Measurements from ENCODE around the gene CARTPT.

Gene CARTPT

GRCh38 chr5:71684309-71684708, 34.8 kb upstream of the CARTPT start:
- TF ChIP-seq CTCF (IDR thresholded peaks at IDR 0.05; ENCODE audit: low read depth, low read length): no peak
- H3K9me3 ChIP-seq (ENCODE audit: severe bottlenecking): no peaks in the 10 kb centered on the region
- no peak overlapping the region for H3K27ac ChIP-seq
- H3K27me3 ChIP-seq (ENCODE audit: insufficient read depth, low read depth, severe bottlenecking): no peaks in the 10 kb centered on the region
- no peak overlapping the region for H3K4me3 ChIP-seq (ENCODE audit: low read depth, low read length)
- no peak for DNase-seq
- no peaks in the 10 kb centered on the region for H3K36me3 ChIP-seq

GRCh38 chr5:71693828-71694427, 25.1 kb upstream of the CARTPT start:
- Histone ChIP-seq H3K27ac (no peak overlapping the region), H3K4me3 (ENCODE audit: low read depth, low read length) (no peak overlapping the region), H3K27me3 (ENCODE audit: insufficient read depth, low read depth, severe bottlenecking) (no peaks in the 10 kb centered on the region), H3K36me3 (no peaks in the 10 kb centered on the region), H3K9me3 (ENCODE audit: severe bottlenecking) (no peaks in the 10 kb centered on the region)
- DNase-seq: no peak
- no peak for TF ChIP-seq CTCF (IDR thresholded peaks at IDR 0.05; ENCODE audit: low read depth, low read length)

GRCh38 chr5:71695071-71695470, 24.0 kb upstream of the CARTPT start:
- H3K27me3 ChIP-seq (ENCODE audit: insufficient read depth, low read depth, severe bottlenecking): no peaks in the 10 kb centered on the region
- no peaks in the 10 kb centered on the region for H3K9me3 ChIP-seq (ENCODE audit: severe bottlenecking)
- TF ChIP-seq CTCF (IDR thresholded peaks at IDR 0.05; ENCODE audit: low read depth, low read length): no peak
- no peak overlapping the region for H3K4me3 ChIP-seq (ENCODE audit: low read depth, low read length)
- H3K36me3 ChIP-seq: no peaks in the 10 kb centered on the region
- DNase-seq: no peak
- no peak overlapping the region for H3K27ac ChIP-seq

- no peak for TF ChIP-seq CTCF (IDR thresholded peaks at IDR 0.05; ENCODE audit: low read depth, low read length)
- H3K9me3 ChIP-seq (ENCODE audit: severe bottlenecking): no peaks in the 10 kb centered on the region
- no peak for DNase-seq
- no peaks in the 10 kb centered on the region for H3K27me3 ChIP-seq (ENCODE audit: insufficient read depth, low read depth, severe bottlenecking)
- no peak overlapping the region for H3K4me3 ChIP-seq (ENCODE audit: low read depth, low read length)
- no peaks in the 10 kb centered on the region for H3K36me3 ChIP-seq
- H3K27ac ChIP-seq: no peak overlapping the region
Observed at GRCh38 chr5:71695595-71695994, 23.5 kb upstream of the CARTPT start.

GRCh38 chr5:71697967-71698366, 21.1 kb upstream of the CARTPT start:
- H3K9me3 ChIP-seq (ENCODE audit: severe bottlenecking): no peaks in the 10 kb centered on the region
- DNase-seq: no peak
- TF ChIP-seq CTCF (IDR thresholded peaks at IDR 0.05; ENCODE audit: low read depth, low read length): peak; percentile 39
- H3K36me3 ChIP-seq: no peaks in the 10 kb centered on the region
- no peaks in the 10 kb centered on the region for H3K27me3 ChIP-seq (ENCODE audit: insufficient read depth, low read depth, severe bottlenecking)
- no peak overlapping the region for H3K27ac ChIP-seq
- H3K4me3 ChIP-seq (ENCODE audit: low read depth, low read length): no peak overlapping the region

GRCh38 chr5:71699233-71699632, 19.8 kb upstream of the CARTPT start:
- H3K9me3 ChIP-seq (ENCODE audit: severe bottlenecking): no peaks in the 10 kb centered on the region
- DNase-seq: no peak
- no peaks in the 10 kb centered on the region for H3K27me3 ChIP-seq (ENCODE audit: insufficient read depth, low read depth, severe bottlenecking)
- no peak for TF ChIP-seq CTCF (IDR thresholded peaks at IDR 0.05; ENCODE audit: low read depth, low read length)
- H3K4me3 ChIP-seq (ENCODE audit: low read depth, low read length): no peak overlapping the region
- no peak overlapping the region for H3K27ac ChIP-seq
- H3K36me3 ChIP-seq: no peaks in the 10 kb centered on the region

All from WERI-Rb-1 (cell line).